ENCODE results near the gene KLHL25.

Gene KLHL25

DNA sequence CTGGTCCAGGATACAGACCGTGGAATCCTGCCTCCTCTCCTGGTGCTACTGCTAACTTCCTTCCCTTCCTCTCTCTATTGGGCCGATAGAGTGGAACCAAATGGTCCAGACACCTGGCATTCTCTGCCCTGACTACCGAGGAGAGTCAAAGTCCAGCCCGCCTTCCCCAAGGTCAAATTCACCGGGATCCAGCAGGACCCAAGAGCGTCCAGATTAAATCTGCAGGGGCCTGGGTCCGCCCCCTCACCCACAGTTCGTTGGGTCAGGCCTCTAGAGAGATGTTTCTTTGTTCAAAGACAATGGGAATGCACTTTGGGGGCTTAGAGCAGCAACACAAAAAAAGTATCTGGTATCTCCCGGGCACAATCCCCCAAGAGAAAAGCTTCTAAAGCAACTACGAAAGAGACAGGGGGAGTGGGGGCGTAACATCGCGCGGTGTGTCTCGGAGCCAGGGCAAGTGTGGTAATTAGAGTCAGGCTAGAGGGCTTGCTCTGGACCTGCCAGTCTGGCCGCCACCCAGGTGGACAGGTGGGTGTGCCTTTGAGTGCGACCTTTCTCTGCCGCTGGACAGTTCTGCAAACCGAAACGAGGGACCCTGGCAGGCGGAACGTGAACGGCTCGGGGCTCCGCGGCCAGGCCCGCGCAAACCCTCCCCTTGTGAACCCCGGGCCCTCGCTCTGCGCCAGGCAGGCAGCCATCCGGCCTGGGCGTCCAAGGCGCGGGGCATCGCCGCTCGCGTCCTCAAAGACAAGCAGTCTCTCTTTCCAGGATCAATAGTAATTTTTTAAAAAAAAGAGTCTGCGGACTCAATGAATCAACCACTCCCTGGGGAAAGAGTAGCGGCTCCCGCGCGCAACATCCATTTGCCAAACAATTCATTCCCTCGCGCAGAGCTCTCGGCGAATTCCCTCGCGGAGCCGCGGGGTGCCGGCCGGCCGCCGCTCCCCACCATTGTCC lies 806 bp downstream of the KLHL25 start:
- peak; percentile 22 to 30 for DNase-seq
- TF ChIP-seq POLR2A (IDR thresholded peaks at IDR 0.05; ENCODE audit: low read length), result no peak
- TF ChIP-seq GATA1 (IDR thresholded peaks at IDR 0.05; ENCODE audit: low read depth, low read length), result no peak

GRCh38 chr15:85792912-85793590 lies 1.7 kb downstream of the KLHL25 start:
- DNase-seq, result no peak
- TF ChIP-seq GATA1 (IDR thresholded peaks at IDR 0.05; ENCODE audit: low read depth, low read length) (no peak), POLR2A (IDR thresholded peaks at IDR 0.05; ENCODE audit: low read length) (no peak)

DNA sequence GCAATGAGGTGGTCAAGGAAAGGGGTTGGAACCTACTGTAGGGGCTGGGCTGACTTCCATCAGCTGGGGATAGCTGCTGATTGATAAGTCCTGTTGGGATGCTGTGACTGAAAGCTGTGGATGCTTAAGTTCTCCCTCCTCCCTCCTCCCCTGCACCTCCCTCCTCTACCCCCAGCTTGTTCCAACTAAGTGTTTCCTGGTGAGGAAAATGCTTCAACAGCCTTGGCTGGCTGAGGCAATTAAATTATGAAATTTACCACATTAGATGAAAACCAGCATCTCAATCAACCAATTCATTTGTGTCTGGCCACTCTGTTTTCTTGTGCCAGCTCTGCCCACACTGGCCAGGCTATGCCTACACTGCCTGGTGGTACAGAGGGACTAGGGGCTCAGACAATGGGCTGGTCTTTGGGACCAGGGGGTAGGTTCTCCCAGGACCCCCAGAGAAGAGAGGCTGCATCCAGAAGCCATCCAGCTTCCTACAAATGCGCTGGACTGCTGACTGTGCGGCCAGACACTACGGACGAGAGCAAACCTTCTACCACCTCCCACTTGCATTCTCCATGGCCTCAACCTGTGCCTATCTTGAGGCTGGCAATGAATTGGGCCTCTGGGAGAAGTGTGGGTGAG lies 2.5 kb downstream of the KLHL25 start:
- TF ChIP-seq POLR2A (IDR thresholded peaks at IDR 0.05; ENCODE audit: low read length) (no peak), GATA1 (IDR thresholded peaks at IDR 0.05; ENCODE audit: low read depth, low read length) (no peak)
- no peak for DNase-seq

DNA sequence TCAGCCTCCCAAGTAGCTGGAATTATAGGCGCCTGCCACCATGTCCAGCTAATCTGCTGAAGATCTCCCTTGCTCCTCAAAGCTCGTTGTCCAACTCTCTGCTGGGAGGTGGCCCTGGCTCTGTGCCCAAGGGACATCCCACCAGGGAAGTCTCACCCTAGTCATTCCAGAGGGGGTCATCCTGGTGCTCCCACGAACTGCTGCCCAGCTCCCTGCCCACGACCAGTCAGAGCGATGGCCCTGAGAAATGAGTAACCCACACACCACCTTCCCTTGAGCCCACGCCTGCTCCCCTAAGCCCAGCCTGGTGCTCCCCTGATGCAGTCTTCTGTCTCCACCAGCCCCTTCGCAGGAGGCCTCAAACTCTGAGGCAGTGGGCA lies 5.2 kb downstream of the KLHL25 start:
- DNase-seq, result no peak
- no peak for TF ChIP-seq GATA1 (IDR thresholded peaks at IDR 0.05; ENCODE audit: low read depth, low read length)
- TF ChIP-seq POLR2A (IDR thresholded peaks at IDR 0.05; ENCODE audit: low read length), result no peak

DNA sequence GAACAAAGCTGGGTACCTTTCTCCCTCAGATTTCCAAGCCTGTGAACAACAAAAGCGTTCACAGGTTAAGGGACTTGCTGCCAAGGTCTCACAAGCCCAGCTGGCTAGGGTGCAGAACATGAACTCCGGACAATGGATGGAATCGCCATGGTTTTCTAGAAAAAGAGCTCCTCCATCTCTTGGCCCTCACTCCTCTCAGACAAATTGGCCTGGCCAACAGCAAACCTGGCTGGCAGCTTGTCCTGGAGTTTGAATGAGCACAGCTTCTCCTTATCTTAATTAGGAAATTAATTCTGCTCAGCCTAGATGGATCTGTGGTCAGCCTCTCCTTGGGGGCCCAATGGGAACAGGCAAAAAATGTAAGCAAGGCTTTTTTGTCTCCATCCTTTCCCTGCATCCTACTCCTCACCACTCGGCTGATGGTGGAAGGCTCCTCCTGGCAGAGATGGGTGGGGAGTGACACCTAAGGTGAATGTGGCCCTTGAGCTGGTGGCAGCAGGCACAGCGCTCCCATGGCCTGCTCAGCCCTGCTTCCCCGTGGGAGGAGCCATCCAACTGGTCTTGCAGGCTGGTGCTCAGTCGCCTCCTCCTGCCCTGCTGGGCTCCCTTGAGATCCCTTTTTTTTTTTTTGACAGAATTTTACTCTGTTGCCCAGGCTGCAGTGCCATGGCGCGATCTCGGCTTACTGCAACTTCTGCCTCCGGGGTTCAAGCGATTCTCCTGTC lies 5.8 kb downstream of the KLHL25 start:
- DNase-seq, result no peak
- TF ChIP-seq POLR2A (IDR thresholded peaks at IDR 0.05; ENCODE audit: low read length) (no peak), GATA1 (IDR thresholded peaks at IDR 0.05; ENCODE audit: low read depth, low read length) (no peak)

DNA sequence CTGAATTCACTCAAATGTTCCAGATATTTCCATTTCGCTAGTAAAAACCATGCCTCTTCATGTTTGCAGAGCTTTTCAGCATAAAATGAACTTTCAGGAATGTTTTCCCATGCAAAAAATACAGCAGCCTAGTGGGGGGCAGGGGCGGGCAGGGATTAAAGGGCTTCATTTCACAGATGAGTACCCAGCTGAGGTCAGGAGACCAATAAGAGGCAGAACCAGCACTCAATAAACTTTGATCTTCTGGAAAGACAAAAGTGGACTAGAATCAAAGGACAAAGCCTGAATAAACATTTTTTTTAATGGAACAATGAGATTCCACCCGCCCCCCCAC lies 8.0 kb downstream of the KLHL25 start:
- TF ChIP-seq POLR2A (IDR thresholded peaks at IDR 0.05; ENCODE audit: low read length) (no peak), GATA1 (IDR thresholded peaks at IDR 0.05; ENCODE audit: low read depth, low read length) (no peak)
- DNase-seq, result no peak

- TF ChIP-seq POLR2A (IDR thresholded peaks at IDR 0.05; ENCODE audit: low read length), result no peak
- TF ChIP-seq GATA1 (IDR thresholded peaks at IDR 0.05; ENCODE audit: low read depth, low read length), result no peak
Measured at GRCh38 chr15:85785887-85786780, 8.6 kb downstream of the KLHL25 start.

DNA sequence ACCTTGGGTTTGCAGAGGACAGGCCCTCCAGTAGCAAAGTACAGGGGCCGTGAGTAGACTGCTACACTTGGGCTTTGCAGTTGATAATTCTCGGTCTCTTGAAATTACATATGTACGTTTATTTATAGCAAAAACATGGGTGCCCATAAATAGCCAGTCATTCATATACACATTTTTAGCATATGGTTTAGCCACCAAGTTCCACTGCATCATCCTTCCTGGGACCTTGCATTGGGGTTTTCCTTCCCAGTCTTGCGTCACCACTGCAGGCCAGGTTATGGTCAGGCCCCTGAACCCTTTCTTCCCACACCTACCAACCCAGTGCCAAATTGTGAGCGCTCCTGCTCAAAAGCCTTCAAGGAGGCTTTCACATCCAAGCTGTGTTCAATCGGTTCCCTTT lies 12.7 kb downstream of the KLHL25 start:
- no peak for TF ChIP-seq POLR2A (IDR thresholded peaks at IDR 0.05; ENCODE audit: low read length)
- no peak for TF ChIP-seq GATA1 (IDR thresholded peaks at IDR 0.05; ENCODE audit: low read depth, low read length)
- DNase-seq, result no peak

More at GRCh38 chr15:85785887-85786780, 8.6 kb downstream of the KLHL25 start:
- DNase-seq, result no peak

DNA sequence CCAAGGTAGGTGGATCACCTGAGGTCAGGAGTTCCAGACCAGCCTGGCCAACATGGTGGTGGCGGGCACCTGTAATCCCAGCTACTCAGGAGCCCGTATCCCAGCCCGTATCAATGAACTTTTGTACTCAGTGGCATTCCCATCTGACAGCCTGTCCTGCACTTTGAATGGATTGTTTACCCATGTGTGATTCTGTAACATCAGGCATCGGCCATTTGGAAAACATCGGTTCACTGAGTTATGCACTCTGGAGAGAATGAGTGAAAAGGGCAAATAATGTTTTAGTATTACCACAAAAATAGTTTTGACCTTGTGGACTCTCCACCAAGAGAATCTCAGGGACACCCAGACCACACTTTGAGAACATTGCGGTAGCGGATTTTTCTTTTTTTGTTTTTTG lies 13.6 kb downstream of the KLHL25 start:
- TF ChIP-seq POLR2A (IDR thresholded peaks at IDR 0.05; ENCODE audit: low read length) (no peak), GATA1 (IDR thresholded peaks at IDR 0.05; ENCODE audit: low read depth, low read length) (no peak)
- DNase-seq, result no peak

DNA sequence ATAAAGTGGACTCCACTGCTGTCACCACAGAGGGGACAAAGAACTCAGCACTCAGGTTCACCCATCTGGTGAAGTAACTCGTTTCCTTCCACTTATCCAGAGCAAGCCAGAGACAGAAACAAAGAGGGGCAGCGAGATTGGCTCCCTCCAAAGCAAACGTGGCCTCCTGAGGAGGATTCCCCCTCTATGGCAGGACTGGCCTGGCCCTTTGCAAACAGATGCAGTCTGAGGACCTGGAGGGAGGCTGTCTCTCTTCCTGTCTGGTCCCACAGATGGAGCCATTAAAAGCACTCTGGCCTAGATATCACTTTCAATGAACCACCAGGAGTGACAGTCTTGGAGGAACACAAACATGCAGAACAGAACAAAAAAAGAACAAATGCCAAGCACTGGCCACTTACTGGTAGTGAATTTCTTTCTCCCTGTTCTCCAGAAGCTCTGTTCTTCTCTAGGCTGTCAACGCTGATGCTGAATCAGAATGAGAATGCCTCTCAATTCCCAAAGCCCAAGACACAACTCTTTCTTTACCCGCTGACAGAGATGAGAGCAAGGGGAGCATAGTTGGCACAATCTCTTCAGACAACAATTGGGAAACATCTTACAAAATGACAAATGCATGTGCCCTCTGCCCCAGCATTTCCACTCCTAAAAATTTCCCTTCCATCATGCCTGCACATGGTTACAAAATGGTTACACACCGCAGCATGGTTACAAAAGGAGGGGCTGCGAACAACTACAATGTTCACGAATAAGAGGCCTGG lies 14.3 kb downstream of the KLHL25 start:
- DNase-seq, result no peak
- no peak for TF ChIP-seq POLR2A (IDR thresholded peaks at IDR 0.05; ENCODE audit: low read length)

GRCh38 chr15:85779249-85779648 lies 15.5 kb downstream of the KLHL25 start:
- no peak for TF ChIP-seq GATA1 (IDR thresholded peaks at IDR 0.05; ENCODE audit: low read depth, low read length)
- no peak for TF ChIP-seq POLR2A (IDR thresholded peaks at IDR 0.05; ENCODE audit: low read length)
- DNase-seq, result no peak

DNA sequence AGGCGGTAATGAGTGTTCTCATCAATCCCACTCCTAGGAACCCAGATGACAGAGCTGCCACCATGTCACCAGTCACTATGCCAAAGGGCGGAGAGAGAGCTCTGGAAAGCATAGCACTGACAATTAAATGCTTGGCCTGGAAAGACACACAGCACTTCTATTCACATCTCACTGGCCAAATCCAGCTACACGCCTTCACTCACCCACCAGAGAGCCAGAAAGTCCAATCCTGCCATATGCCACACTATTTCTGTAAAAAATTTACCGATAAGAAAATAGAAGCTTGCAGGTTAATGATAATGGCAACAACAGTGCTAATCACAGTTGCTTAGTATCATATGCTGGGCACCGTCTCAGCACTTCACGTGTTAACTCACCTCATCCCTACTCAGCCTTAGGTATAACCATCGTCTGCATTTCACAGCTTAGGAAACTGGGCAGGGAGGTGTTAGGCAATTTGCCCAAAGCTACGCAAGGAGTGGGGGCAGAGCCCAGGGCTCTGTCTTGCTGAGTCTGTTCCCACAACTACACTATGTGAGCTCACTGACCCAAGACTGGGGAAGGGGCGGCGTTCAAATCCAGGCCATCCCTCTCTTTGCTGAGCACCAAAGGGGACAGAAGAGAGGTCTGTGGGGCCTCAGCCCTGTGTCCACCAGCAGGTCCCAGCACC lies 16.5 kb downstream of the KLHL25 start:
- TF ChIP-seq GATA1 (IDR thresholded peaks at IDR 0.05; ENCODE audit: low read depth, low read length) (no peak), POLR2A (IDR thresholded peaks at IDR 0.05; ENCODE audit: low read length) (no peak)
- DNase-seq, result no peak

All from erythroblast (primary cell).